Kidney glomerular epithelial cell (primary cell): Measurements from ENCODE around the gene TOGARAM2.

Experiments
- DNase-seq: peaks from one replicate; lab custom pipeline; 2025; lab: John Stamatoyannopoulos, UW

Gene TOGARAM2

DNA sequence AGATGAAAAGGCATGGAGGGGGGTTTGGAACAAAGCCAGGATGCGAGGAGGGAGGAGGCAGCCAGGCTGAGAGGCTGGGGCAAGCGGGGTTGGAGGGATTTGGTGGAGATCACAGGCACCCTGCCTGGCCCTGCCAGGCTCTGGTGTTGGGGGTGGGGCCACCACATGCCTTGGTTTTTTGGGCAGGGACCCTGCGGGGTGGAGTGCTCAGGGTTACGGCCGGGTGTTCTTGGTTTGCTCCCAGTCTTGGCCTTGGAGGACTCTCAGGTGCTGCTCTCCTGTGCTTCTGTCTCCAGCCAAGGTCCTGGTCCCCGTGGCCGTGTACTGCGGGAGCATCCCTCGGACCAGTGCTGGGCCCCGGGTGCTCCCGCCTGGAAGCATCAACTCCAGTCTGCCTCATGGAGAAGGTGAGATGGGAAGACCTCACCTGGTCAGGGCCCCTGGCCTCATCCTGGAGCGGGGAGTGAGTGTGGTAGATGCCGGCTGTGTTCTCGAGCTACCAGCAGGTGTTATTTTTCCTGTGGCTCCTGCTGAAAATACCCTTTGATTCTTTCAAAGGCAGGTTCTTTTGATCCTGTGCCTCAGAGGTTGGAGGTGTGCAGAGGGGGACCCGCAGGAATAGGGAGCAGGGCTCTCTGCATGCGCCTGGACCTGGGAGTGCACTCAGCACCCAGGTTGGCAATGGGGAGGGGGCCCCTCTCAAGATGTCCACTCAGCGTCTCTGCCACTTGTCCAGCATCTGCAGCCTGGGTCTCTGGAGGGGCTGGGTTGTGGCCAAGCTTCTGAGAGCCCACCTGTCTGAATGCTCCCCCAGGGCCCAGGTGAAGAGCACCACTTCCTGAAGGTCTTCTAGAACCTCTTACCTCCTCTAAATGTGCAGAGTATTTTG lies 17.0 kb downstream of the TOGARAM2 start:
- DNase-seq: no peak

DNA sequence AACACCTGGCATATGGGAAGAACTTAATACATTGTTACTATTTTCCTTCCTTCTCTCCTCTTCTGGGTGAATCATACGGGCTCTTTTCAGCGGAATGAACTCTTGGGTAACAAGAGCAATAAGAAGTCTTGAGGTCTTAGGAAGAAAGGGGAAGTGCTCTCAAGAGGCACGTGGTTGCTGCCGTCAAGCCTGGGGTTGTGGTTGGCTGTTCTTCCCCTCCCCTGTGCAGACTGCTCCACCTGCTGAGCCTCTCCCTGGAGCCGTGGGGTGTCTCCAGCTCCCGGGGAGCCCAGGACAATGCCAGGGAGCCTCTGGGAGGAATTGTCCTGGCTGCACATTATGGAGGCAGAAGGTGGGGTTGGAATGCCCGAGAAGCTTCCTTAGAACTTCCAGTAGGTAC lies 19.4 kb downstream of the TOGARAM2 start:
- DNase-seq: no peak

GRCh38 chr2:29000956-29001355 lies 19.9 kb downstream of the TOGARAM2 start:
- DNase-seq: no peak

DNA sequence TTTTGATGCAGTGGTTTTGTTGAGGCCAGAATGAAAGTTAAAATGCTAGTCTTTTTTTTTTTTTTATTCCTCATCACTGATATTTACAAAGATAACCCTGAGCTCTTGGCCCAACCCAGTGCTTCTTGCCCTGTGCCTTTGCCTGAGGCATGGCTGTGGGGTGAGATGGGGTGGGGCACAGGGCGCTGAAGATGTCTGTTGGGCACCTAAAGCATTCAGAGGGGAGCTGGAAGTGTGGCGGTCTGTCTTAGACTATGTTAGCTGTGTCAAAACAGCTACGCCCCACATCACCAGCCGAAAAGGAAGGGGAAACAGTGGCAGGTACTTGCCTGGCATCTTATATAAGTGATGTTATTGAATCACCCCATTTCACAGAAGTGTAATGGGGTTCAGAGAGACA lies 20.7 kb downstream of the TOGARAM2 start:
- no peak for DNase-seq

- DNase-seq: no peak
These were observed 23.7 kb downstream of the TOGARAM2 start for GRCh38 chr2:29004755-29005154.

DNA sequence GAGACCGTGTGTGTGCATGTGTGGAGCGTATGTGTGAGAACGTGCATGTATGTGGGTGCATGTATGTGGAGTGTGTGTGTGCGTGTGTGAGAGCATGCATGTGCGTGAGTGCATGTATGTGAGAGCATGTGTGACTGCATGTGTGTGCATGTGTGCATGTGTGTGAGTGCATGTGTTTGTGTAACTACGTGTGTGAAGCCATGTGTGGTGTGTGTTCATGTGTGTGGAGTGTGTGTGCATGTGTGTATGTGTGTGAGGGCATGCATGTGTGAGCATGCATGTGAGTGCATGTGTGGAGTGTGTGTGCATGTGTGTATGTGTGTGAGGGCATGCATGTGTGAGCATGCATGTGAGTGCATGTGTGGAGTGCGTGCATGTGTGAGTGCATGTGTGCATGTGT lies 24.2 kb downstream of the TOGARAM2 start:
- no peak for DNase-seq

DNA sequence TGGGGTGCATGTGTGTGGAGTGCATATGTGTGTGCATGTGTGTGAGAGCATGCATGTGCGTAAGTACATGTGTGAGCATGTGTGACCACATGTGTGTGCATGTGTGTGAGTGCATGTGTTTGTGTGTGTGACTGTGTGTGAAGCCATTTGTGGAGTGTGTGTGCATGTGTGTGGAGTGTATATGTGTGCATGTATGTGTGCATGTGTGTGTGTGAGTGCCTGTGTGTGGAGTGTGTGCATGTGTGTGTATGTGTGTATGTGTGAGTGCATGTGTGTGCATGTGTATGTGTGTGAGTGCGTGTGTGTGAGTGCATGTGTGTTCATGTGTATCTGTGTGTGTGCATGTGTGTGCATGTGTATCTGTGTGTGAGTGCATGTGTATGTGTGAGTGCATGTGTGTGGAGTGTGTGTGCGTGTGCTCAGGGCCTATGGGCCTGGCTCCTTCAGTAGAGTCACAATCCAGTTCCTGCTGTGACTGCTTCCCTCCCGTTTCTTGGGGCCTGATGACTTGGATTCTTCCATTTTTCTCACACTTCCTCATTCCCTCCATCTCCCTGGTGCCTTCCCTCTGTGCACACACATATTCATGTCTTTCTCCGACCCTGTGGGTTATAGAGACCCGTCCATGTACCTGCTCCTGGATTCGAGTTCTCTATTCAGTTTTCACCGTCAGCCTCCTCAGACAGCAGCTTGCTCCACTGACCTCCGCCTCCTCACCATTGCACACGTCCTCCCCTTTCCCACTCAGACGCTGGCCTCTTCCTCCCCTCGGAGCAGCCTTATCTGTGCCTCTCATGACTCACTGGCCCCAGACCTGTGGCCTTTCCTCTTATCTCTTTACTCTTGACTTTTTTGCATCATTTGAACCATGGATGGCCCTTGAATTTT lies 25.2 kb downstream of the TOGARAM2 start:
- DNase-seq: no peak

DNA sequence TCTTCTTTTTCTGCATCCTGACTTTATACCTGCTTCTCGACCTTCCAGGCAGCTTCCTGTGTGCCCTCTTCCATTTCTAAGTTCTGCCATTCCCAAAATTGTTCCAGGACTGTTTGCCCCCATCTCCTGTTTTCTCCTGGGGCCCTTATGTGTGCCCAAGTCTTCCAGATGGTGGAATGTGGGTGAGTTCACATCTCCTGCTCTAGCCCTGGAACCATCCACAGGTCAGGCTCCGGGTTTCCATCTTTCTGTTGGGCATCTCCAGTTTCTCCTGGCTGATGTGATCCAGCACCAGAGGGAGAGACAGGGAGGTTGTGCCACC lies 25.8 kb downstream of the TOGARAM2 start:
- DNase-seq: no peak

DNA sequence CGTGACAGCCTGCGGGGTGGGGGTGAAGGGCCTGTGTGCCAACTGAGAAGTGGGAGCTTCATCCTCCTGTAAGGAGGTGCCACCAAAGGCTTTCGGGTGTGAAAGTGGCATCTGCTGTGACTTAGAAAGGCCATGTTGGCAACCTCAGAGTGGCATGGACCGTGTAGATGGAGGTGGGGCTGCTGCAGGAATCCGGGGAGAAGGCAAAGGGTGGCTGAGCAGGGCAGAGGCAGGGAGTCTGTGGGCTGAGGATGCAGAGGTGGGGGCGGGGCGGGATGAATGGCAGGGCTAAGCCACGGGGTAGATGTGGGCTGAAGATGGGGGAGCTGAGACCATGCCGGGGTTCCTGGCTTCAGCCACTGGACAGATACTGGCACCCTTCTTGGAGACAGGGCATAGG lies 28.2 kb downstream of the TOGARAM2 start:
- DNase-seq: no peak

DNA sequence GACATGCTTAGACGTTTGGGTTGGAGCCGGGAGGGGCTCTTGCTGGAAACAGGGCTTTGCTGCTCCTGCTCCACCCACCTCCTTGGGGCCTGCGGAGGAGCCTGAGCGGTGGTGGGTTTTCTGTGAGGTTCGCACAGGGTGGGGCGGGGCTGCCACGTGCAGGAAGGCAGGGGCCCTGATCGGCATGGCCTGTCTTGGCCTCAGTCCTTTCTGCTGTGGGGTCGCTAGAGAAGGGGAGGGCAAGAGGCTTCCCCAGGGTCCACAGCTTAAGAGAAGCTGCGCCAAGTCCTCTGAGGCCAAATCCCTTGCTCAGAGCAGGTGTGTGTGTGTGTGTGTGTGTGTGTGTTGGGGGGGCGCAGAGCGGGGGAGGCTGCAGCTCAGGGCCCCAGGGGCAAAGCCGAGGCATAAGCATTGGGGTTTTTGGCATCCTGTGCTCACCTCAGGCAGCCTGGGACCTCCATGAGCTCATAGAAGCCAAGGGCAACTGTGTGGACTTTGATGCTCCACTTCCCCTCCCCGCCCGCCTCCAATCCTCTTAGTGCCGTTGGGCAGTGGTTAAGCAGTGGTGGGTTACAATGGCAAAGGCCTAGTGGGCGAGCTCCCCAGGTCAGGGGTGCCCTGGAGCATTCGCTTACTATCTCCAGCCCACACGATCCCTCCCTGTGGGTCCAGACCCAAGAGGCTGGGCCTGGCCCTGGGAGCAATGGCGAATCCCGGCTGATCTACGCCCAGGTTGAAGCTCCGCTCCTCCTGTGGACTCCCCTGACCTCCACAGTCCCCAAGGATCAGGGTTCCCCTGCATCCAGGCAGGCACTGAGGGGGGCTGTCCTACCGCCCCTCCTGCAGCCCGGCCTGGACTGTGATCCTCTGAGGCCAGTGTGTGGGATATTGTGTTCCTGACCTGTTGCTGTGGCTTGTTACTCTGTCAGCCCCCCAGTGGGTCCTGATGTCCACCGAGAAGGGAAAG lies 28.9 kb downstream of the TOGARAM2 start:
- no peak for DNase-seq

DNA sequence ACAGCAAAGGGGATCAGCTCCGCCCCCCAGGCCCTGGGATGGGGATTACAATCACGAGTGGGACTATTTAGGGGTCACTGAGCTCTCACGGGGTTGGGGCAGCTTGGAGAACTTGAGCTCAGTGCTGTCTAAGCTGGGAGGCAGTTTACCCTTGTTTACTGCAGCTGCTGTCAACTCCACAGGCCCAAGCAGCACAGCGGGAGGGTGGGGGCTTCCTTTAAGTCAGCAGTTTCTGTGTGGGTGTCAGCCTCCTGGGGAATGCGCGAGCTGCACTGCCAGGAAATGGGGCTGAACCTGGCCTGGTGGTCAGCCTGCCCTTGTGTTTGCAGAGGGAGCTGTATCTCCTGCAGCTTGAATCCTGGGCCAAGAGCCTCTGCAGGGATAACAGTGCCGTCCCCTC lies 29.8 kb downstream of the TOGARAM2 start:
- no peak for DNase-seq

DNA sequence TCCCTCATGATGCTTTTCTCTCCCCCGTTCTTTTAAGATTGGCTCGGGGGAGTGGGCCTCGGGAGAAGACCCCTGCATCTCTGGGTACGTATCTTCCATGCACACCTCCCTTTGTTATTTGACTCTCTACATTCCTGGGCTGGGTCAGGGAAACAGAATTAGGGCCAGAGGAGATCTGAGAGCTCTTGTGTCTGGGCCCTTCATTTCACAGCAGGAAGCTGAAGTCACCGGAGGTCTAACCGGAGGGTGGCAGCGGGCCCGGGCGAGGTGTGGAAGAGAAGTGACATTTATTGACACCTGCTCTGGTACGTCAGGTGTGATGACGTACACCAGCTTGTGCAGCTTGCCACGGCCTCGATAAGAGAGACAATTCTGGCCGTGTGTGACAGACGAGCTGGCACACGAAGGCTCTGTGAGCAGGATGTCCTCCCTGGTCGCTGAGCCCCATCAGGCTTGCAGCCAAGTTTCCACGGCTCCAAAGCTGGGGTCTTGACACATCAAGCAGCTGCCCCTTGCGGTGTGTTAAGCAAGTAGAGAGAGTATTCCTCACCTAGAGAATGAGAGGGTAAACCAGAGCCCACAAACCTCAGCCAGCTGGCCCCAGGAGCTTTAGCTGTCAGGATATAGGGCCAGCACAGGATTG lies 30.4 kb downstream of the TOGARAM2 start:
- DNase-seq: no peak

- DNase-seq: no peak
These were observed 31.1 kb downstream of the TOGARAM2 start for GRCh38 chr2:29012211-29012681.

- DNase-seq: no peak
These were observed 32.1 kb downstream of the TOGARAM2 start for GRCh38 chr2:29013057-29013780.

- no peak for DNase-seq
These were observed 33.2 kb downstream of the TOGARAM2 start for GRCh38 chr2:29014331-29014730.

GRCh38 chr2:29014811-29015421 lies 33.8 kb downstream of the TOGARAM2 start:
- peak; percentile 79 for DNase-seq

- DNase-seq: no peak
These were observed 34.8 kb downstream of the TOGARAM2 start for GRCh38 chr2:29015701-29016470.

DNA sequence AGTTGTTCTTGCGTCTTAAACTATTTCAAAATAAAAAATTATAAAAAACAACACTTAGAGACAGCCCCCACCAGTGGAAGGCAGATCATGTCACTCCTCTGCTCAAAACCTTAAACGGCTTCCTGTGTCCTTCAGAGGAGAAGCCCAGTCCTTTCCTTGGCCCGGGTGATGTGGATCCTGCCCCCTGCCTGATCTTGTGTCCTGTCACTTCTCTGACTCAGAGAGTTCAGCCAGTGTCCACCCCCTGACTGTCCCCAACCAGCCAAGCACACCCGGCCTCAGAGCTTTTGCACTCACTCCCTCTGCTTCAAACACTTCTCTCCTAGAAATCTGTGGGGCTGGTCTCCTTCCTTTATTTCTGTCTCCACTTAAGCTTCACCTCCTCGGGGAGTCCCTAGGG lies 35.4 kb downstream of the TOGARAM2 start:
- no peak for DNase-seq

- no peak for DNase-seq
These were observed 36.8 kb downstream of the TOGARAM2 start for GRCh38 chr2:29017716-29018435.
